Measurements from ENCODE around the gene TMEM43.
A peak's percentile ranks its signal among the peaks of the same experiment; 100 is the strongest.

Gene TMEM43

DNA sequence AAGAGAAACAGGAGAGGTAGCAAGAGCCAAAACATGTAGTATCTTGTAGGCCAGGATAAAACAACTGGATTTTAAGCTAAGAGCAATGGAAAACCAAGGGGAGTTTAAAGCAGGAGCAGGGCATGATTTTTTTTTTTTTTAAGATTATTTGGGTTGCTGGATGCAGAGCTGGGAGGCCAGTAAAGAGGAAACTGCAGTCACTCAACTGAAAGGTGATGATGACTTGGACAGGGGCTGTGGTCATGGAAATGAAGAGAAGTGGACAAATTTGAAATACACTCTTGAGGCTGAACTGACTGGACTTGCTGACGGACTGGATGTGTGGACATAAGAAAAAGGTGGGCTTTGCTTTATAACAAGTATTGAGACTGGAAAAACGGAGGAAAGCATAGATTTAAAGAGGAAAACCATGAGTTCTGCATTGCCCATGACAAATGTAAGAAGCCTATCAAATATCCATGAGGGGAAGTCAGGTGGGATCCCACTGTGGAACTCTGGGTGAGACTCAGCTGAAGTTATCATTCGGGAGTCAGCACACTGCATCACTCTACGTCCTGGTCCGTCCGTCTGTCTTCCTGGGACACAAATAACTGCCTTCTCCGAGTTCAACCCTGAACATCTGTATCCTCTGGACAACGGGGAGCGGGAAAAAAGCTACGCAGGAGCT lies 52.9 kb downstream of the TMEM43 start:
- no peak for DNase-seq (ENCODE audit: low read depth in 2 of 2)

DNA sequence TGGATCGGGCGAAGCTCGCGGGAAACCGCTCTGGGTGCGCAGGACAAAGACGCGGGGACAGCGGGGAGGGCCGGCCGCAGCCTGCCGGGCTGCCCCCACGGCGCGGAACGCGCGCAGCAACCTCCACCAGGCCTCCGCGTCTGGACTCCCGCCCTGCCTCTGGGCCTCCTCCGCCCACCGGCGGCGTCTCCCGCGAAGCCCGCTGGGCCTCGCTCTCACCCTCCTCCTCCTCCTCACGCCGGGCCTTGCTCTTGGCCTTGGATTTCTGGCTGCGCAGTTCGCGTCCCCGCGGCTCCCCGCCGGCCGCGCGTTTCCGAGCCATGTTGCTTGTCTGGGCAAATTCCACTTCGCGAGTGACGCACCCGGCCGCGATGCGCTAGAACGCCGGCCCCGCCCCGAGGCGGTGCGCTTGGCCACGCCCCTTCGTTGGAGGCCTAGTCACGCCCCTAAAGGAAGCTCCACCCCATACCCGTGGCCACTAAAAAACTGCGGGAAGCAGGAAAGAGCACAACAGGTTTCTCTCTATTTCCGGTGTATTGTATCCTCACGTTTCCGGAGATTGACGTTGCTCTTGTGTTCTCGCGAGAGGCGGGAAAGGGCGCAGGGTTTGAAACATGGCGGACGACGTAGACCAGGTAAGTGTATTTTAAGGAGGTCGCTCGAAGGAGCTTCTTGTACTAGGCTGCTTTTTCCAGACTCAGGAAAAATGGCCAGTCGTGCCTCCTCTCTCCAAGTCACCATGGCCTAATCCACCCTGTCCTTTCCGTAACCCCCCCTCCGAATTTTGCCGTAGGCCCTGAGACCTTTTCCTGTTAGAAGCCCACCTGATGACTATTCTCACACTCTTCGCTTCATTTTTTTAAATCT lies 53.6 kb downstream of the TMEM43 start, which contains the start of the genes LSM3 and XPC:
TSS of gene LSM3 (plus strand) at position 571 of the 867 bp plus-strand sequence. CDS start at position 615, 44 bp downstream.
TSS of gene XPC (minus strand) at position 355 of the 867 bp plus-strand sequence. CDS start at position 322, 33 bp downstream.
- DNase-seq (ENCODE audit: low read depth in 2 of 2): peak; percentile 96

DNA sequence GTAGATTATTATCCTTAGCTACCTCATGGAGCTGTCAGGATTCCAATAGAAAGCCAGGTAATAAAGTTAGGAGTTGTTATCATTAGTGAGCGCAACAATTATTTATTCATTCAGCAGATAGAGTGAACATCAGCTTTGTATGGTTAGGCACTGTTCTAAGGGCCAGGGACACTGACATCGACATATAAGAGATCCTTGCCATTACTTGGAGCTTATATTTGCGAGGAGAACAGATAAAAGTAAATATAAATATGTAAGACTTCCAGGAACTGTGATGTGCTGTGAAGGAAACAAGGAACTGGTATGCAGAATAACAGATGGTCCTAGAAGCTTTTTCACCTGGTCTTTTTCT lies 54.2 kb downstream of the TMEM43 start:
- DNase-seq (ENCODE audit: low read depth in 2 of 2): no peak

DNA sequence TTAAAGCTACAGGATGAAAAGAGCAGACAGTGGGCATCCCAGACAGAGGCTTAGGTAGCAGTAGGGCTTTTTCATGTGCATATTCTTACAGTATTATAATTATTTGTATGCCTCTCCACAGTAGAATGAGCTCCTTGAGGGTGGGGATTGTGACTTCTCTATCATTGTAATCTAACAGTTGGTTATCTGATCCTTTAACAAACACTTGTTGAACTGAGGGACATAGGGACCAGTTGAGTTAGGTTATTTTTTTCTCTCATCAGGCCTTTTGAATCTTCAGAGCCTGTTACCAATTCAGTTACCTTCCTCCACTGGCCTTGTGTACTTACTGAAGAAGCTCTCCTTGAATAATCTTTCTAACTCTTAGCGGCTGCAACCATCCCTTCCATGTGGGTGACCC lies 54.9 kb downstream of the TMEM43 start:
- DNase-seq (ENCODE audit: low read depth in 2 of 2): no peak

DNA sequence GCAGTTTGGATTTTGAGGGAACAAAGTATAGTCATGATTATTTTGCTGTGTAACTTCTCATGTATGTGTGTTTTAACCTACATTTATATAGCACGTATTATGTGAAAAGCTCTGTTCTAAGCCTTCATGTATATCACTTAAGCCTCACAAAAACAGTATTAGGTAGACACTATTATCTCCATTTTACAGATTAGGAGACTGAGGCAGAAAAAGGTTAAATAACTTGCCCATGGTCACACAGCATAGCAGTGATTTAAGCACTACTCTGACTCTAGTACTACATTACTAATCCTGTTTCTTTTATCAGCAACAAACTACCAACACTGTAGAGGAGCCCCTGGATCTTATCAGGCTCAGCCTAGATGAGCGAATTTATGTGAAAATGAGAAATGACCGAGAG lies 56.4 kb downstream of the TMEM43 start:
- no peak for DNase-seq (ENCODE audit: low read depth in 2 of 2)

DNA sequence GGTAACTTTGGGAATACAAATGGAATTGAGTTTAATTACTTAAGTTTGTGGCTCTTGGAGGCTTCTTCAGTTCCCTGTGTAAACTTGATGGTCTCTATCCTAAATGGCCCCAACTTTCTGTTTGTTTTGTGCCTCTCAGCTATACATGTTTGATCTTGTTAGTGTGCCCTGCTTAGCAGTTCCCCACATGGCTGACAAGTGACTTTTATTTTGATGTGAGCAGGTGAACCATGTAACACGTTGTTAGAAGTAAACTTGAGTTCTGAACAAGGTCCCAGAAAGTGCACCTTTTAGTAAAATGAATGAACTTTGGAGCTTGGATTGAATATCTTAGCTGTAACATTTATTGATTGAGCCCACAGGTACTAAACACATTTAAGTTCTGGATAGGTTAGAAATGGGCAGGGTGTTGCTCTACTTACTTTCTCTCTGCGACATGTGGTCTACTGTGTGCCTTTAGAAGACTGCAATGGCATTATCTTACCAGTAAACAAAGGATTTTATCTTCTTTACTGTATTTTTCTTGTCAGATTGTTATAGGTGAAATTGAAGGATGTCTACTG lies 58.2 kb downstream of the TMEM43 start:
- DNase-seq (ENCODE audit: low read depth in 2 of 2): no peak

DNA sequence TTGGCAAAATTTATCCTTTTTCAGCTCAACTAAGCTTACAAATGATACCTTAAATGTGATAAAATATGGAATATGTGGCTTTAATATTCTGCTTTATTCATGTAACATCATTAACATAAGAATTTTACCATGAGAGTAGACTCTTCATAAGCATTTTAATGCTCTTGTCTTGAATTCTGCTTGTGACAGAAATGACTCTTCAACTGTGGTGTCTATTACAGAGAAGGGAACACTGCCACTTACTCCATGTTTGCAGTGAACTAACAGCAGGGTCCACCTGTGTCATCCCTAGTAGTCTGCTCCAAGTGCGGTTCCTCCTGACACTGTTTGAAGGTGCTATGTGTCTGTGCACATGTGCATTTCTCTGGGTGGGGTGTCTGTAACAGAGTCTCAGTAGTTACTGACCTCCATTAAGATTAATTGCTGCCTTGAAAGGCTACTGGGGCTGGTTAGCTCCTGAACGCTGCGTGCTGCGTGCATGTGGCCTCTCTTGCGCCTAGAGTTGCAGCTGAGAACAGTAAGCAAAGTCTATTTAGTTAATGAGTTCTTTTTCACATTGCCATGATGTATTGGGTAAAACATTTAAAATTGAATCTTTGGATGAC lies 62.1 kb downstream of the TMEM43 start:
- no peak for DNase-seq (ENCODE audit: low read depth in 2 of 2)

DNA sequence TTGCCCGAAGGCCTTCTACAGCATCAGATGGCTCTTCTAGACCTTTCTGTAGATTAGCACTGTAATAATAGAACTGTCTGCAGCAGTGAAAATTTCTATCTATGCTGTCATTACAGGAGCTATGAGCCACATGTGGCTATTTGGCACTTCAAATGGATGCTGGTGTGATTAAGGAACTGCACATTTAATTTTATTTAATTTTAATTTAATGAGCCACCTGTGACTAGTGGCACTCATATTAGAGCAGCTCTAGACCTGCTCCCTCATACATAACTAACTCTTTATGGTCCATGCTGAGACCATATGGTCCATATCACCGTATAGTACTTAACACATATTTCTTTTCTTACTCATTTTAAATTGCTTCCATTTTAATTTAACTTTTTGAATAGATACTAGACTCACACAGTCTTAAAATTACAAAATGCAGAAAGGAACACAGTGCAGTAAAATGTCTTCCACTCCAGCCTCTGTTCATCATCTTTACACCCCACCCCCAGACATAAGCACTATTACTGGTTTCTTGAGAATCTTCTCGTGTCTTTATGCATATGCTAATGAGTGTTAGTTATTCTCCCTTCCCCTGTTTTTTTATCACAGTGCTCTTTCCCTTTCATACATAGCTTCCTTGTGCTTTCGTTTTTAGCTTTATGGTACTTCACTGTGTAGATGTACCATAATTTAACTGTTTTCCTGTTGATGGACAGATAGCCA lies 63.3 kb downstream of the TMEM43 start:
- DNase-seq (ENCODE audit: low read depth in 2 of 2): no peak
